Measurements from ENCODE around the gene USP36. TPM values are rescaled to one million over a fixed set of nuclear protein-coding genes. Genes with fewer than 3 reads are reported as not detected.

Gene USP36
- total and polyA plus RNA-seq, 2 experiments from 2014 or later: 27.1 to 27.8 TPM

- Histone ChIP-seq H3K27ac (no peak overlapping the region), H3K36me3 (peaks cover 66% of the 10 kb centered on the region), H3K9me3 (ENCODE audit: low read depth) (no peaks in the 10 kb centered on the region), H3K4me3 (no peak overlapping the region), H3K4me1 (ENCODE audit: low read depth) (no peaks in the 10 kb centered on the region), H3K27me3 (no peaks in the 10 kb centered on the region)
- no peak for TF ChIP-seq CTCF (IDR thresholded peaks at IDR 0.05; ENCODE audit: low read depth, low read length)
- DNase-seq (ENCODE audit: low read depth in 1 of 2, low spot score in 1 of 2): no peak
These were observed 8.1 kb downstream of the USP36 start for GRCh38 chr17:78832541-78832810.

GRCh38 chr17:78831688-78832540 lies 8.7 kb downstream of the USP36 start:
- no peak for TF ChIP-seq CTCF (IDR thresholded peaks at IDR 0.05; ENCODE audit: low read depth, low read length)
- H3K27me3 ChIP-seq: no peaks in the 10 kb centered on the region
- no peak overlapping the region for H3K27ac ChIP-seq
- no peaks in the 10 kb centered on the region for H3K4me1 ChIP-seq (ENCODE audit: low read depth)
- no peak overlapping the region for H3K4me3 ChIP-seq
- DNase-seq (ENCODE audit: low read depth in 1 of 2, low spot score in 1 of 2): no peak
- peaks cover 67% of the 10 kb centered on the region for H3K36me3 ChIP-seq
- no peaks in the 10 kb centered on the region for H3K9me3 ChIP-seq (ENCODE audit: low read depth)

GRCh38 chr17:78829477-78829876 lies 11.1 kb downstream of the USP36 start:
- H3K9me3 ChIP-seq (ENCODE audit: low read depth): no peaks in the 10 kb centered on the region
- H3K36me3 ChIP-seq: peaks cover 58% of the 10 kb centered on the region
- no peak for TF ChIP-seq CTCF (IDR thresholded peaks at IDR 0.05; ENCODE audit: low read depth, low read length)
- no peak overlapping the region for H3K4me3 ChIP-seq
- no peaks in the 10 kb centered on the region for H3K27me3 ChIP-seq
- H3K4me1 ChIP-seq (ENCODE audit: low read depth): no peaks in the 10 kb centered on the region
- H3K27ac ChIP-seq: no peak overlapping the region
- DNase-seq (ENCODE audit: low read depth in 1 of 2, low spot score in 1 of 2): no peak

GRCh38 chr17:78828470-78829185 lies 12.0 kb downstream of the USP36 start:
- Histone ChIP-seq H3K27me3 (no peaks in the 10 kb centered on the region), H3K9me3 (ENCODE audit: low read depth) (no peaks in the 10 kb centered on the region), H3K4me1 (ENCODE audit: low read depth) (no peaks in the 10 kb centered on the region), H3K4me3 (no peak overlapping the region), H3K36me3 (peaks cover 51% of the 10 kb centered on the region), H3K27ac (no peak overlapping the region)
- TF ChIP-seq CTCF (IDR thresholded peaks at IDR 0.05; ENCODE audit: low read depth, low read length): peak; percentile 34
- peak in 1 of 2 donors; percentile 53 for DNase-seq (ENCODE audit: low read depth in 1 of 2, low spot score in 1 of 2)

GRCh38 chr17:78826836-78827509 lies 13.6 kb downstream of the USP36 start:
- Histone ChIP-seq H3K36me3 (peaks cover 40% of the 10 kb centered on the region), H3K9me3 (ENCODE audit: low read depth) (no peaks in the 10 kb centered on the region), H3K27ac (no peak overlapping the region), H3K27me3 (no peaks in the 10 kb centered on the region), H3K4me1 (ENCODE audit: low read depth) (no peaks in the 10 kb centered on the region), H3K4me3 (no peak overlapping the region)
- no peak for DNase-seq (ENCODE audit: low read depth in 1 of 2, low spot score in 1 of 2)
- TF ChIP-seq CTCF (IDR thresholded peaks at IDR 0.05; ENCODE audit: low read depth, low read length): no peak
